H9 (cell line): ENCODE measurements around the gene LCN2. TPM values are rescaled to one million over a fixed set of nuclear protein-coding genes. Genes with fewer than 3 reads are reported as not detected.

ENCODE experiments used
- DNase-seq: peaks from one replicate; pipeline ENCODE4 v3.0.0-alpha.2; 2017
- H2AFZ ChIP-seq: one replicate; pipeline ENCODE4 v1.6.1; 2013; ENCODE audit warnings: mild to moderate bottlenecking, low read length, control low read depth, moderate library complexity
- H2AK5ac ChIP-seq: 2 replicates; pipeline ENCODE4 v1.6.1; 2013; ENCODE audit warnings: low read length, control low read depth, mixed read lengths; ENCODE audit not compliant: insufficient read length
- H2BK120ac ChIP-seq: one replicate; pipeline ENCODE4 v1.6.1; 2013; ENCODE audit warnings: low read depth, mild to moderate bottlenecking, low read length, control low read depth, inconsistent platforms; ENCODE audit not compliant: poor library complexity, severe bottlenecking
- H2BK12ac ChIP-seq: 2 replicates; pipeline ENCODE4 v1.6.1; 2013; ENCODE audit warnings: low read length, control low read depth, mixed read lengths, low read depth; ENCODE audit not compliant: insufficient read length
- H2BK15ac ChIP-seq: 2 replicates; pipeline ENCODE4 v1.6.1; 2013; ENCODE audit warnings: low read depth, low read length, control low read depth
- H2BK20ac ChIP-seq: one replicate; pipeline ENCODE4 v1.6.1; 2013; ENCODE audit warnings: low read depth, mild to moderate bottlenecking, low read length, control low read depth, inconsistent platforms; ENCODE audit not compliant: poor library complexity, severe bottlenecking
- H2BK5ac ChIP-seq: 2 replicates; pipeline ENCODE4 v1.6.1; 2013; ENCODE audit warnings: low read length, control low read depth, mixed read lengths; ENCODE audit not compliant: insufficient read length
- H3K14ac ChIP-seq: 2 replicates; pipeline ENCODE4 v1.6.1; 2013; ENCODE audit warnings: low read length, control low read depth; ENCODE audit not compliant: insufficient read depth
- H3K18ac ChIP-seq: 2 replicates; pipeline ENCODE4 v1.6.1; 2013; ENCODE audit warnings: low read depth, mild to moderate bottlenecking, mixed read lengths, low read length, control low read depth; ENCODE audit not compliant: insufficient read length
- H3K23ac ChIP-seq: 2 replicates; pipeline ENCODE4 v1.6.1; 2013; ENCODE audit warnings: low read length, control low read depth, mixed read lengths, low read depth; ENCODE audit not compliant: insufficient read length
- H3K23me2 ChIP-seq: 2 replicates; pipeline ENCODE4 v1.6.1; 2013; ENCODE audit warnings: low read depth, mild to moderate bottlenecking, mixed read lengths, low read length, control low read depth; ENCODE audit not compliant: insufficient read length, poor library complexity, severe bottlenecking
- H3K27ac ChIP-seq: 2 replicates; pipeline ENCODE4 v1.5.1; 2013; ENCODE audit warnings: low read length, control low read depth, mixed read lengths, low read depth; ENCODE audit not compliant: insufficient read length
- H3K27me3 ChIP-seq: 2 replicates; pipeline ENCODE4 v1.6.1; 2013; ENCODE audit warnings: low read length, control low read depth, inconsistent platforms; ENCODE audit not compliant: insufficient read depth
- H3K4ac ChIP-seq: 2 replicates; pipeline ENCODE4 v1.6.1; 2013; ENCODE audit warnings: low read depth, mild to moderate bottlenecking, control low read depth, inconsistent platforms, low read length, moderate library complexity
- H3K4me1 ChIP-seq: 2 replicates; pipeline ENCODE4 v1.6.1; 2013; ENCODE audit warnings: low read length, control low read depth, inconsistent platforms; ENCODE audit not compliant: insufficient read depth
- H3K4me2 ChIP-seq: 2 replicates; pipeline ENCODE4 v1.6.1; 2013; ENCODE audit warnings: low read length, control low read depth, mixed read lengths; ENCODE audit not compliant: insufficient read length, insufficient read depth
- H3K56ac ChIP-seq: 2 replicates; pipeline ENCODE4 v1.6.1; 2013; ENCODE audit warnings: low read depth, mild to moderate bottlenecking, mixed read lengths, low read length, control low read depth; ENCODE audit not compliant: insufficient read length
- H3K79me1 ChIP-seq: 2 replicates; pipeline ENCODE4 v1.6.1; 2013; ENCODE audit warnings: low read depth, mild to moderate bottlenecking, moderate library complexity, low read length, control low read depth, inconsistent platforms; ENCODE audit not compliant: insufficient read depth, poor library complexity, severe bottlenecking
- H3K79me2 ChIP-seq: 2 replicates; pipeline ENCODE4 v1.6.1; 2013; ENCODE audit warnings: low read length, control low read depth, inconsistent platforms; ENCODE audit not compliant: insufficient read depth
- H3K9ac ChIP-seq: 2 replicates; pipeline ENCODE4 v1.6.1; 2013; ENCODE audit warnings: low read length, control low read depth, mixed read lengths; ENCODE audit not compliant: insufficient read length; ENCODE audit errors: extremely low read depth
- H3K9me3 ChIP-seq: one replicate; pipeline ENCODE4 v1.6.1; 2013; ENCODE audit warnings: low read depth, low read length, inconsistent platforms; ENCODE audit not compliant: control insufficient read depth
- H3T11ph ChIP-seq: one replicate; pipeline ENCODE4 v1.6.1; 2013; ENCODE audit warnings: mild to moderate bottlenecking, low read length, control low read depth, inconsistent platforms
- H4K20me1 ChIP-seq: one replicate; pipeline ENCODE4 v1.6.1; 2013; ENCODE audit not compliant: control insufficient read depth, insufficient read length, insufficient read depth
- H4K5ac ChIP-seq: 2 replicates; pipeline ENCODE4 v1.6.1; 2013; ENCODE audit warnings: low read depth, mild to moderate bottlenecking, mixed read lengths, low read length, control low read depth; ENCODE audit not compliant: insufficient read length
- H4K8ac ChIP-seq: replicated peaks from 2 replicates; pipeline ENCODE4 v1.6.1; 2013; ENCODE audit warnings: low read length, control low read depth, mixed read lengths, low read depth; ENCODE audit not compliant: insufficient read length
- H4K91ac ChIP-seq: 2 replicates; pipeline ENCODE4 v1.6.1; 2013; ENCODE audit warnings: low read depth, mild to moderate bottlenecking, moderate library complexity, mixed read lengths, low read length, control low read depth; ENCODE audit not compliant: insufficient read length
- H3K27ac Mint-ChIP-seq, 3 experiments: 2 replicates in 2 of 3; 3 replicates in 1 of 3; pipeline ENCODE4 v1.8.0; 2020 to 2021; ENCODE audit warnings: mixed read lengths in 3 of 3, mild to moderate bottlenecking in 1 of 3, moderate library complexity in 1 of 3
- H3K27me3 Mint-ChIP-seq: 2 replicates; pipeline ENCODE4 v1.8.0; 2021; ENCODE audit warnings: low read depth, mild to moderate bottlenecking, moderate library complexity, mixed read lengths
- H3K36me3 Mint-ChIP-seq, 3 experiments: 2 replicates in 2 of 3; 3 replicates in 1 of 3; pipeline ENCODE4 v1.8.0; 2020 to 2021; ENCODE audit warnings: low read depth in 3 of 3, mixed read lengths in 3 of 3; ENCODE audit not compliant: insufficient read depth in 1 of 3
- H3K4me1 Mint-ChIP-seq, 2 experiments: 2 replicates each; pipeline ENCODE4 v1.8.0; 2020; ENCODE audit warnings: mixed read lengths in 2 of 2
- H3K4me3 Mint-ChIP-seq, 2 experiments: 2 replicates in 1 of 2; 3 replicates in 1 of 2; pipeline ENCODE4 v1.8.0; 2020 to 2021; ENCODE audit warnings: mild to moderate bottlenecking in 2 of 2, mixed read lengths in 2 of 2, moderate library complexity in 1 of 2
- H3K9me3 Mint-ChIP-seq, 2 experiments: 2 replicates in 1 of 2; 3 replicates in 1 of 2; pipeline ENCODE4 v1.8.0; 2020; ENCODE audit warnings: mild to moderate bottlenecking in 2 of 2, mixed read lengths in 2 of 2, moderate library complexity in 1 of 2
- CTCF ChIP-seq: fragments of 200-600 bp; sonication (generic); conservative IDR thresholded peaks from 3 replicates; pipeline ENCODE4 v1.8.0; 2021; ENCODE audit warnings: antibody characterized with exemption, mild to moderate bottlenecking
- WGBS: extraction: QIAGEN DNeasy Blood & Tissue Kit; methylation state at CpG from one replicate; pipeline ENCODE4 v1.1.7; 2013; ENCODE audit warnings: missing lambda C conversion rate, low lambda C conversion rate, mixed read lengths; ENCODE audit not compliant: insufficient read length; ENCODE audit errors: extremely low coverage; 5-methylcytosine and 5-hydroxymethylcytosine counted together
- total RNA-seq: library from RNA; stranded (reverse); gene quantifications from 2 replicates; pipeline ENCODE4 v1.2.1, GENCODE V29; 2021

Gene LCN2
- total RNA-seq, 1 experiment from 2014 or later: not detected

GRCh38 chr9:128180447-128180846, 31.2 kb downstream of the LCN2 start:
- Histone ChIP-seq H2AFZ (no peak overlapping the region), H3K79me1 (no peaks in the 10 kb centered on the region), H3K14ac (no peak overlapping the region), H2BK12ac (no peak overlapping the region), H3K4me1 (no peaks in the 10 kb centered on the region), H4K91ac (no peak overlapping the region), H2BK120ac (no peak overlapping the region), H3K27ac (no peak overlapping the region), H3K79me2 (no peaks in the 10 kb centered on the region), H3K4ac (no peak overlapping the region), H3K9me3 (no peaks in the 10 kb centered on the region), H3K9ac (no peak overlapping the region), H4K20me1 (no peaks in the 10 kb centered on the region), H2BK20ac (no peak overlapping the region), H3K23ac (no peak overlapping the region), H2AK5ac (no peak overlapping the region), H4K5ac (no peak overlapping the region), H2BK15ac (no peak overlapping the region), H3K4me2 (no peak overlapping the region), H4K8ac (no peak overlapping the region), H3K27me3 (no peaks in the 10 kb centered on the region), H2BK5ac (no peak overlapping the region), H3K18ac (no peak overlapping the region), H3K23me2 (no peaks in the 10 kb centered on the region), H3T11ph (no peak overlapping the region), H3K56ac (no peak overlapping the region)
- H3K36me3 Mint-ChIP-seq: peaks cover 48 to 74% (median 72%) of the 10 kb centered on the region in 3 experiments
- H3K4me3 Mint-ChIP-seq: no peak overlapping the region
- no peak overlapping the region for H3K27ac Mint-ChIP-seq
- no CpG with 5 or more reads among the region's 8 CpGs for WGBS
- H3K27me3 Mint-ChIP-seq: no peaks in the 10 kb centered on the region
- TF ChIP-seq CTCF: no peak
- DNase-seq: no peak
- H3K9me3 Mint-ChIP-seq: peaks cover 2 to 7% of the 10 kb centered on the region in 2 experiments; a peak in 1 of 5 replicates
- H3K4me1 Mint-ChIP-seq: peaks cover 0 to 2% of the 10 kb centered on the region in 2 experiments; a peak in 1 of 4 replicates
